Activated CD4-positive, alpha-beta T cell treated with anti-CD3 and anti-CD28 coated beads, Interleukin-2, Interleukin-6, amounts not matched to agents 100 ng/mL and 50 ng/mL, durations not matched to agents 16 hours and 8 hours (primary cell): ENCODE measurements around the gene CCNB1.
A peak's percentile ranks its signal among the peaks of the same experiment; 100 is the strongest.
"Not testable (repeated sequence)": the region's sequence is repeated elsewhere in the genome, so short reads cannot be mapped to it uniquely, and the experiment has no call there.

Experiments used
- DNase-seq: peaks from one replicate; pipeline ENCODE4 v3.0.0-alpha.2; 2020

The CCNB1 gene

GRCh38 chr5:69187342-69187741 is 20.4 kb downstream of the CCNB1 start:
- DNase-seq, result no peak

- DNase-seq, result no peak
Measured at GRCh38 chr5:69188811-69189161, 21.8 kb downstream of the CCNB1 start.

- DNase-seq, result peak; percentile 96
Measured at GRCh38 chr5:69189162-69190086, 22.5 kb downstream of the CCNB1 start, which contains the start of gene CENPH. Gene CENPH, plus strand, starts transcription at chr5:69189583. Its CDS starts 52 bp downstream, at chr5:69189635.

- DNase-seq, result no peak
Measured at GRCh38 chr5:69202497-69202896, 35.5 kb downstream of the CCNB1 start.

GRCh38 chr5:69206528-69207190 is 39.7 kb downstream of the CCNB1 start:
- no peak for DNase-seq

- DNase-seq, result no peak
Measured at GRCh38 chr5:69209602-69210001, 42.7 kb downstream of the CCNB1 start.

- DNase-seq, result no peak
Measured at GRCh38 chr5:69211200-69211599, 44.2 kb downstream of the CCNB1 start.

- no peak for DNase-seq
Measured at GRCh38 chr5:69212022-69212421, 45.1 kb downstream of the CCNB1 start.

- no peak for DNase-seq
Measured at GRCh38 chr5:69213513-69214215, 46.7 kb downstream of the CCNB1 start.

GRCh38 chr5:69217151-69217511 is 50.2 kb downstream of the CCNB1 start:
- DNase-seq, result peak; percentile 8

- peak; percentile 98 for DNase-seq
Measured at GRCh38 chr5:69217548-69218526, 50.9 kb downstream of the CCNB1 start.

- no peak for DNase-seq
Measured at GRCh38 chr5:69219939-69220338, 53.0 kb downstream of the CCNB1 start.

- not testable (repeated sequence) for DNase-seq
Measured at GRCh38 chr5:69220371-69220770, 53.4 kb downstream of the CCNB1 start.

GRCh38 chr5:69220833-69221232 is 53.9 kb downstream of the CCNB1 start:
- not testable (repeated sequence) for DNase-seq

GRCh38 chr5:69224520-69224919 is 57.6 kb downstream of the CCNB1 start:
- DNase-seq, result no peak

GRCh38 chr5:69225860-69226259 is 58.9 kb downstream of the CCNB1 start:
- DNase-seq, result no peak
